Activated naive CD8-positive, alpha-beta T cell treated with anti-CD3 and anti-CD28 coated beads, Interleukin-2, amount 50 U/mL, for 16 hours (primary cell): ENCODE measurements around the gene U2SURP.
"Not testable (repeated sequence)": the region's sequence is repeated elsewhere in the genome, so short reads cannot be mapped to it uniquely, and the experiment has no call there.

Experiments
- DNase-seq: peaks from one replicate; pipeline ENCODE4 v3.0.0-alpha.2; 2020; ENCODE audit warnings: low read depth, low spot score

Gene U2SURP

DNA sequence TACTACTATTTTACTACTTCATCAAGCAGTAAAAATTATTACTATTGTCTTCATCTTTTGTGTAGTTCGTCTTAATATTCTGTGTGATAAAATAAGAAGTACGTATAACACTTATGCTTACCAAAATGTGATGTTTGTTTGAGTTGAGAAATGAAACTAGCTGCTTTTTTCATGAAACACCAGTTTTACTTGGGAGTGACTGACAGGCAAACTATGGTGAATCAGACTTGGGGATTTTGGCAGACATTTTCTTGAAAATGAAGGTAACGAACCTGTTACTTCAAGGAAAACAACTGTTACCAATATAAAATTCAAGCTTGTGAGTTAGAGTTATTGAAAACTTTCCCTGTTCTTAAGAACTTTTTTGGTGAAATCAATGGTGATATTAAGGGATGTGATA is 10.3 kb downstream of the U2SURP start:
- DNase-seq: no peak

DNA sequence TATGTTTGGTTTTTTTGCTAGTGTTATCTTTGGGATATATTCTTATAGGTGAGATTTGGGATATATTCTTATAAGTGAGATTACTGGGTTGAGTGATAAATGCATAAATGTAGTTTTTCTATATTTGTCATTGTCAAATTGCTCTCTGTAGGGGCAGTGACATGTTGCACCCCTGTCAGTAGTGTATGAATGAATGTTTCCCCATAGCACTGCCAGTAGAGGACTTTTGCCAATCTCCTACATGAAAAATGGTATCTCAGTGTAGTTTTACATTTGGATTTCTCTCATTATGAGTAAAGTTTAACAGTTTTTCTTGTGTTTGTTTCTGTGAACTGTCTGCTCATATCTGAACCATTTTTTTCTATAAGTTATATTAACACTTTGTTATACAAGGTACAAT is 13.6 kb downstream of the U2SURP start:
- DNase-seq: no peak

DNA sequence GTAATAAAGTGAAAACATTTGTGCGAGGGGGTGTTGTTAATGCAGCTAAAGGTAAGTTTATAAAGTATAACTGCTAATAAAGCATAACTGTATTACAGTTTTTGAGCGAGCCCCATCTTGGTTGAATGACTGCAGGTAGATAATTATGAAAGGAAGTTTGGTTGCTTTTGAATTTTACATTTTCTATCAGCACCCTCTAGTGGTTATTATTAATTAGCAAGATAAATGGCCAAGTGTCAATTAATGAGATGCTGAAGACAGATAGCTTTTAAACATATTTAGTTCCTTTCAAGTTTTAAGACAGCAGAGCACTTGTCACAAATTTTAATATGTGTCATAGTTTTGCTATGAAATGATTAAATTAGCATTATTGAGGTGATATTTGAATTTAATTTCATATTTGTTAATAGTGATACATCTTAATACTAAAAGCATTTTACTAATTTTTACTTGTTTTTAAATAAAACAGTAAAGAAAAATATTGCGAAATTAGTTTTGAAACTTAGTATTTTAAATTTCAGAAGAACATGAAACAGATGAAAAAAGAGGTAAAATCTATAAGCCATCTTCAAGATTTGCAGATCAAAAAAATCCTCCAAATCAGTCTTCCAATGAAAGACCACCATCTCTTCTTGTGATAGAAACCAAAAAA is 15.1 kb downstream of the U2SURP start:
- no peak for DNase-seq

DNA sequence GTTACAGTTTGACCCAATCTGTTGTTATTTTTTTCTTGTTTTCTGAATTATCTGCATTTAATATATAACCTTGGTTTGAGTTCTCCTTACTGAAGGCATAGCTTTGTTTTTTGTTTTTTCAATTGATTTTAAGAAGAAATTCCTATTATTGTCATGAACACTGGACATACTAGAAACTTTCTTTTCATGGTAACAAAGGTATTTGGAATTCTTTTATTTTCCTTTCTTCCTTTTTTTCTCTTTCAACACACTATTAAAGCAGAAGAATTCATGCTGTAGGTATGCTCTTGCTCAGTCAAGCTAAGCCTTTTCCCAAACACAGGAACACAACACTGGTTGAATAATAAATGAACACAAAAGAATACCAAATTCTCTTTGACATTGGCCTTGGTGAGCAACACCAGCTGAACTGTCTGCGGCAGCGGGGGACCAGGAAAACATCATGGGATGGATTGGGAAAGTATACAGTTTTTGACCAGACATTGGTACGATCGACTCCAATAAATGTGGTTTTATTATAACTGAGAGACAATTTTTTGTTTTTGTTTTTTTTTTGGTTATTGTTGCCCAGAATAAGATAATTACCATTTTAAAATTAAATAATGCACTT is 23.1 kb downstream of the U2SURP start:
- DNase-seq: no peak

DNA sequence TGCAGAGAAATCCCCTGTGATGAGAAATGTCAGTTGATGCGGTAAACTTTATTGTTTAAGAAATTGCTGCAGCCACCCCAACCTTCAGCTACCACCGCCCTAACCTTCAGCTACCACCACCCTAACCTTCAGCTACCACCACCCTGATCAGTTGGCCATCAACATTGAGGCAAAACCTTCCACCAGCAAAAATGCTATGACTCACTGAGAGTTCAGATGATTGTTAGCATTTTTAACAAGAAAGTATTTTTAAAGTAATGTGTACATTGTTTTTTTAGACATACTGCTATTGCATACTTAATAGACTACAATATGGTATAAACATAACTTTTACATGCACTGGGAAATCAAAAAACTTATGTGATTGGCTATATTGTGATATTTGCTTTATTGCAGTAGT is 30.0 kb downstream of the U2SURP start:
- DNase-seq: no peak

DNA sequence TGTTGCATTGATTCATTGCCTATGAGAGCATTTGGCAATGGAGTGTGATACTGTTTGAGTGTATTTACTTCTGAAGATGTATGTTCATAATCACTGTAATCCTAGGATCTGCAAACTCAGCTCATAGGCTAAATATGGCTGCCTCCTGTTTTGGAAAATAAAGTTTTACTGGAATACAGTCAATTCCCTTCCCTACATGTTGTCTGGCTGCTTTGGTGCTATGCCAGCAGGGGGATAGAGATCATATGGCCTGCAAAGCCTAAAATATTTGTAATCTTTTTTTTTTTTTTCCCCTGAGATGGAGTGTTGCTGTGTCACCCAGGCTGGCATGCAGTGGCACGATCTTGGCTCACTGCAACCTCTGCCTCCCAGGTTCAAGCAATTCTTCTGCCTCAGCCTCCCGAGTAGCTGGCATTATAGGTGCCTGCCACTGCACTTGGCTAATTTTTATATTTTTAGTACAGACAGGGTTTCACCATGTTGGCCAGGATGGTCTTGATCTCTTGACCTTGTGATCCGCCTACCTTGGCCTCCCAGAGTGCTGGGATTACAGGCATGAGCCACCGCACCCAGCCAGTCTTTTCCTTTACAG is 30.5 kb downstream of the U2SURP start:
- not testable (repeated sequence) for DNase-seq

DNA sequence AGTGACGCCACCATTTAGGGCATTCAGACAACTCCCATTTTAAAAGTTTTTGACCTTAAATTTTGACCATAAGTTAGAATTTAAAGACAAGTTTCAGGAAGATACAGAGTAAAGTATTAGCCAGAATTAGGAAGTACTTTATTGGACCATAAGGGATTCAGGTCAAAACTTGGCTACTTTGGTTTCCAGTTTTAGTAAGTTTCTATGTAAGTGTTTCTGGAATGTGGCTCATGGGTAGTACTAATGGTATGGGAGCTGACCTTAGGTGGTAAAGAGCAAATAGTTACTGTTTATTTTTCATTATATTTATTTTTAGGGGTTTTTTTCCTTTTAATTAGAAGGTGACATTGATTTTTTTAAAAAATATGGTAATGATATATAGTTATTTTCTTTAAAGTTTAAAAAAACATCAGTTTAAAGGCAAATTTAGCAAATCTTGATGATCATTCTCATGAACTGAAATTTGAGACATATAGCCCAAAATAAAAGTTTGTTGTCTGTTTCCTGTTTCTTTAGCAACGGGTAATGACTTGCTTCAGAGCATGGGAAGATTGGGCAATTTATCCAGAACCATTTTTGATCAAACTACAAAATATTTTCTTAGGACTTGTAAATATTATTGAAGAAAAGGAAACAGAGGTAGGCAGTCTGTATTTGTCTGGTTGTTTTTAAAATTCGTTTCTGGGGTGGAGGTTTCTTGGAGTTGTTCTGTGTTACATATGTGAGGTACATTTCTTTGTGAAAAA is 34.3 kb downstream of the U2SURP start:
- DNase-seq: no peak

DNA sequence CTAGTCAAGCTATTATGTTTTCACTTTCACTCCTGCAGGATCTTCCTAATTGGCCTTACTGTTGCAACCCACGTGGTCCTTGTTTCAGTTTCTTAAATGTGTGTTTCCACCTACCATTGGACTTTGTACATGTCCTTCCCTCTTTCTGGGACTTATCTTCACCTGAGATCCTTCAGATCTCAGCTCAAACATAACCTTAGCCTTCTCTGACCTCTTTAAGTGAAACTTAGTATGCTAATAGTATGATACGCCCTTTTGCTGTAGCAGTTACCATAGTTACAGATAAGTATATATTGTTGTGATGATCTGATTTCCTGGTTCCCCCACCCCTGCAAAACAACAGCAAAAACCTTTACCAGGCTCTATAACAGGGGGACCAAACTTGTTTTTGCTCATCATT is 35.2 kb downstream of the U2SURP start:
- no peak for DNase-seq

DNA sequence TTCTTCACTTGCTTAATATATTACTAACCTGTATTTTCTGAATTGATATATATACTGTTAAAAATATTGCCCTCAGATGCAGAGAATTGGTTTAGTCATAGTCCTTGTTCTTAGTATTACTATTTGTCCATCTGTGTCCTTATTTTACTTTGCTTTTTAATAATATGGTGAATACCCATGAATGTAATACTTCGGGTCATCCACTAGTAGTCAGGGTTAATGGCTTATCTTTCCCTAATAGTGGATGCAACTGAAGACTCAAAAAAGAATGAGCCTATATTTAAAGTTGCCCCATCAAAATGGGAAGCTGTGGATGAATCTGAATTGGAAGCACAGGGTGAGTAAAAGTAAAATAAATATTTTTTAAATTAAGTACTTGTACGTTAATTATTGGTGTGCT is 36.5 kb downstream of the U2SURP start:
- DNase-seq: no peak

DNA sequence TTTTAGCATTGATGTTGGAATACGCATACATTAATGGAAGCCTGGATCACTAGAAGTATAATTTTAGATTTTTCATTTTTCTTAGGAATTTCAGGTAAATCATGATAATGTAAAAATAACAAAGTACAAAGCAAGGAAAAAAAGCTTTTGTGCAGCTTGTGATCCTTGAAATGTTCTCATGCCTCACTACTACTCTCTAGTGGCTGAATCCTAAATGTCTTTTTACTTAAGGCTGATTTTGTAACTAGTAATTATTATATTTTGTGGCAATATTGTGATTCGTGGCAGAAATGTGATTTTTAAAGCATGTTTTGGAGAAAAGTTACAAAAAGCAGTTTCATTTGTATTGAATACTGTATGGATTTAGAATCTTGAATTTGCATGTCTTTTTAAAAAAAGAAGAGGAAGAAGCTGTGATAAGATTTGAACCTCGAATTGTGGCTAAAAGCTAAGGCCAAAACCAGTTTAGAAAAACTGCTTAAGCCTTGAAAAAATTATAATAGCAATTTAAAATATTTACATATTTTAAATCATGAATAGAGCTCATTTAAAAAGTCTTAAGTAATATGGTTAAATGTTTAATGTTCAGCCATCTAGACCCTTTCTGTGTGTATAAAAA is 39.0 kb downstream of the U2SURP start:
- no peak for DNase-seq

DNA sequence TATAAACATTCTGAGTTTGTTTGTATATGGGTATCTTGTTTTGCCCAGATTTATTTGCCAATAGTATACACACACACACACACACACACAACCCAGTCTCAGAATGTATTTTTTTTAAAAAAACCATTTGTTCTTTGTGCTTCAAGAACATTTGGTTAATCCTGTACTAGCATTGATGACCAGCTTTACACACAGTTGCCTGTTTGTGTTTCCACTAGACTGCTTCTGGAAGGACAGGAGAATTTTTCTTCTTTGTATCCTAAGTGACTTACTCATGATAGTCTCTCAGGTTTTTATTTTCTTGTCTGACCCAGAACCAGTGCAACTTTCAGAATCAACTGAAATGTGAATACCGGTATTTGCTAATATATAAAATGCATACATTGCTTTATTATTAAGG is 40.5 kb downstream of the U2SURP start:
- no peak for DNase-seq

DNA sequence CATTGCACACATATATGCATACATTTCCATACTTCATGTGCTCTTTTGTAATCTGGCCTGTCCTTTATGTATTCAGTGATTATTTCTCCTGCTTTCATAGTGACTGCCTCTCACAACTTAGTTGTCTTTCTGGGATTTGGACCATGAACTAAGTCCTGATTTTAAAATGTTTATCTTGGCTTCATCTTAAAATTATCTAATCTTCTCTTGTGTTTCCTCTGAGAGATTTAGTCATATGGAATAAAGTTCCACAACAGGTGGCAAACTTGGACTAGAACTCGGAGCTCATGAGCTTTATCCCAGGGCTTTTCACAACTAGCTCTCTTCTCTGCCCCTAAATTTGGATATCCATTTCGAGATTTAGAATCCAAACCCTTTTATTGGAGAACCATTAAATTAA is 44.3 kb downstream of the U2SURP start:
- DNase-seq: no peak

DNA sequence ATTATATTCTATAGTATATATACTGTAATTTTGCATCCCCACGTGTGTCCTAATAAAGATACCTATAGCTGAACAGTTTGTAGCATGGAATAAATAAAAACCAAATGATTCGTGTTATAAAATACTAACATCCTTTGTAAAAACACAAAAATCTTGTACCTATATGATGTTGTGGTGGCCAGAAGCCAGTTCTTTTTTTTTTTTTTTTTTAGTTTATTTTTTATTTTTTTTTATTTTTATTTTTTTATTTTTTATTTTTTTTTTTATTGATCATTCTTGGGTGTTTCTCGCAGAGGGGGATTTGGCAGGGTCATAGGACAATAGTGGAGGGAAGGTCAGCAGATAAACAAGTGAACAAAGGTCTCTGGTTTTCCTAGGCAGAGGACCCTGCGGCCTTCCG is 44.7 kb downstream of the U2SURP start:
- not testable (repeated sequence) for DNase-seq

DNA sequence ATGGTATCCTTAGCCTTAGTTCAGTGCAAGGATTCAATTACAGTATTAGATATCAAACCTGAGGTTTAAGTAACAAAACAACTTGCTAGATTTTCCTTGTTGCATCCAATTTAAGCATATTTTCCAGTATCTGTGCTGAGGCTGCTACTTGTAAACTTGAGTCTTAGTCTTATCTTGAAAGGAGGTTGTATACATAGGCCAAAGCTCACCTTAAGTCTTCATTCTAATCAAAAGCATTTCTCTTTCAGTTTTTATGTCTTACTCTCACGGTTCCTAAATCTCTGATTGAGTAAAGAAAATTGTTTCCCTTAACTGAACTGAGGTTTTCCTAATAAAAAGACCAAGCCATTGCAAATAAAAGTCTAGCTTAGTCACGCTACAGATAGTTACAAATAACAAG is 52.6 kb downstream of the U2SURP start:
- DNase-seq: no peak

DNA sequence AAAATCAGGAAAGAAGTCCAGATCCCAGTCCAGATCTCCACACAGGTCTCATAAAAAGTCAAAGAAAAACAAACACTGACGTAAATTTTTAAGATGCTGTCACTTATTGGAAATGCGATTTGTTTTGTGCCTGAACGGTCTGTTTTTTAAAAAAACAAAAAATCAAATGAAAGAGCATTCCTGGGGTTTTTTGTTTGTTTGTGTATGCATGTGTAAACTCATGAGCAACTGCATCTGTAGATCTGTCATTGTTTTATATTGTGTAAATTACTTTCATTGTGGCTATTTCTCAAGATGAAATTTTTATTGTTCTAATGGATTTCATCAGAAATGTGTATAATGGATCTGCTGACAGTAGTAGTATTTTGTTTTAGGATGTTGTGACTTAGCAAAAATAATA is 55.0 kb downstream of the U2SURP start:
- DNase-seq: no peak

DNA sequence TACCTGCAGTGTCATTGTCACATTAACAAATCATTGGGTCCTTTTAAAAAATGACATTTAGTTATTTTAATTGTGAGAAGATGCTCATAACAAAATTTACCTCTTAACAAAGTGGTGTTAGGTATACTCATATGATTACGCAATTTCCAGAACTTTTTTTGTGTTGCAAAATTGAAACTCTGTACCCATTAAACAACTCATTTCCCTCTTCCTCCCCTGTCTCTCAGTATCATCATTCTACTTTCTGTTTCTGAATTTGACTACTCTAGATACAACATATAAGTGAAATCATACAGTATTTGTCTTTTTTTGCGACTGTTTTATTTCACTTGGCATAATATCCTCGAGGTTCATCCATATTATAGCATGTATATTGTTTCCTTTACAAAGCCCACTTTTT is 59.5 kb downstream of the U2SURP start:
- no peak for DNase-seq

DNA sequence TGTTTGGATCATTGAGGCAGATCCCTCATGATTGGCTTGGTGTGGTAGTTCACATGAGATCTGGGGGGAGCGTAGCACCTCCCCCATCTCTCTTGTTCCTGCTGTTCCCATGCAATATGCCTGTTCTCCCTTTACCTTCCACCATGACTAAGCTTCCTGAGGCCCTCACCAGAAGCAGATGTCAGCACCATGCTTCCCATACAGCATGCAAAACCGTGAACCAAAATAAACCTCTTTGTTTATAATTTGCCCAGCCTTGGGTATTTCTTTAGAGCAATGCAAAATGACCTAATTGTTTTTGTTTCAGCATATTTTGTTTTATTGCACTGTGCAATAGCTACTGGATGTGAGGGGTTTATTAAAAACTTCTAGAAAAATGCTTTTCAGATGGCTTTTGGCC is 61.6 kb downstream of the U2SURP start:
- no peak for DNase-seq

DNA sequence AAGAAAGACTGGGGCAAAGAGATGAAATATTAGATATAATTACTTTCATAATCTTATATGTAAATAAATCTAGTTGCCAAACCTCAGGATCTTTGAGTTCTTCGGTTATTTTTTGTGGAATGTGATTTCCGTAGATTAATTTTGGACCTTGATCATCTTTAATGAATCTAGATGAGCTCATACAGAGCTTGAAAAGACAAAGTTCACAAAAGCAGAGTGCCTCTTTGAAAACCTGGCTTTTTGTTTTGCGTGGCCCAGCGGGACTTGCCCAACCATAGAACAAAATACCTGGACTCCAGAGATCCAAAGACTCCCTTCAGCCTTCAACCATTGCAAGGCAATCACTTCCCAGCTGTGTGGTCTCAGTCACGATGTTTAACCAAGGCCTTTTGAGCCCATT is 63.4 kb downstream of the U2SURP start:
- no peak for DNase-seq

DNA sequence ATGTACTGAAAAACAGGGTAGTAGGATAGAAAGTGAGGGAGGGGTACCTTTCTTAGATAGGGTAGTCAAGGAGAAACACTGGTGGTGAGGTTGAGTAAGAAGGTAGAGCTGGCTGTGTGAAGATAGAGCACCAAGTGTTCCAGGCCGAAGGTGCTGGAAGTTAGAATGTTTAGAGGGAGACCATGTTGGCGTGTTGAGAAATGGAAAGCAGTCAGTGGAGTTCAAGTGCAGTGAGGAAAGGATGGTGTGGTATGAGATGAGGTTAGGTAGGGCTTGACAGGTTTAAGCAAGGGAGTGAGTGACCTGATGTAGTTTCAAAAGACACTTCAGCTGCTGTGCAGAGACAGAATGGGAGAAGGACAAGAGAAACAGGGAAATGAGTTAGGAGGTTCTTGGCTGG is 64.0 kb downstream of the U2SURP start:
- no peak for DNase-seq

DNA sequence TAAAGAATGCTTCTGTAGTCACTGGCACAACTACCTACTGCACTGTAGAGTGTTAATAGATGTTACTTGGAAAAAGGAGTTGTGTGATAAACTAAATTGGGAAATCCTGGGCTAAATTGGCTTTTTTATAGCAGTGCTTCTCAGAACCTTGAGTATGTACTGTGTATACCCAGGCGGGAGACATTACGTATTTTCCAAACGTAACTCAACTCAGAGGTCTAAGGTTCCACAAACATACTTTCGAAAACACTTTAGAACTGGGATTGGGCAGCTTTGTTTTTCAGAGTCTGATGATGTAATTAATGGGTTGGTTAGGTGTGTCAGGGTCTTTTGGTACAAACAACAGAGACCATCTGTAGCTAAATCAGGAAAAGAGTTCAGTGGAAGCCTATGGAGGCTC is 64.7 kb downstream of the U2SURP start:
- no peak for DNase-seq

DNA sequence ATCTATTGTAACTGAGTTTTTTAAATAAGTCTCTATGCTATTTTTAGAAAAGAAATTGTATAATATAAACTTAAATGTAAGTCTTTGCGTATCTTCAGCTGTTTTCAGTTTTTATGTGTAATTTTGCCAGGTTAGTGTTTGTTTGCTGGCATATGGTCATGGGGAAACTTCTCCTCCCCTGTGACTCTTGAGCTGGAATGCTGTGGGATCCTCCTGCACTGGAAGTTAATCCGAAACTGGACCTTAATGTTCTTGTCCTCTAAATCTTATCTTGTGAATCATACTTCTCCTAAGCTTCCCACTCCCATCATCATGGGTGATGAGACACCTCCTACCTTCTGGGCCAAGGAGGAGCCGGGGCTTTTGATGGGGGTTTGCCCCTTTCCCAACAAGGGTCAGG is 65.8 kb downstream of the U2SURP start:
- DNase-seq: no peak

DNA sequence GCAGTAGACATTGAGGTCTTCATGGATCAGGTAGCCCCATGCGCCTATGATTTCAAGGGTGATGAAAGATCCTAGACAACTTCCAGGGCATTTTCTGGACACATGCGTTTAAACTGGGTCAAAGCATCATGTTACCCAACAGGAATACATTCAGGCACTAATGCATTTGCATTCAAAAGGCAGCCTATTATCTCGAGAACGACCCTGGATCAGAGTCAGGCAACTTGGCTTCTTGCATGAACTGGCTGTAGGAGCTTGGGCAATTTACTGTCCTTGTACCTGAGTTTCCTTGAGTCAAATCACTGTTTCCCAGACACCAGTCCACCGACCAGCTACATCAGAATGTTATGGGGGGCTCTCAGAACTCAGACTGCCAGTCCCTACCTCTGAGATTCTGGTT is 66.7 kb downstream of the U2SURP start:
- DNase-seq: no peak
